ENCODE results near the gene MYO10.
"Not testable (repeated sequence)": the region's sequence is repeated elsewhere in the genome, so short reads cannot be mapped to it uniquely, and the experiment has no call there.

The MYO10 gene

GRCh38 chr5:16849181-16849580, 86.9 kb downstream of the MYO10 start:
- TF ChIP-seq POLR2A (IDR thresholded peaks at IDR 0.05; ENCODE audit: low read depth, low read length), result no peak
- no peak for FAIRE-seq
- DNase-seq (ENCODE audit: insufficient read length, low spot score), result no peak

- FAIRE-seq (no peak), DNase-seq (ENCODE audit: insufficient read length, low spot score) (no peak)
- no peak for TF ChIP-seq TAF1 (IDR thresholded peaks at IDR 0.05; ENCODE audit: low read depth, low read length)
- no peak for TF ChIP-seq SPI1 (IDR thresholded peaks at IDR 0.05; ENCODE audit: low read depth, low read length)
- no peak for TF ChIP-seq POLR2AphosphoS5 (IDR thresholded peaks at IDR 0.05; ENCODE audit: low read depth, low read length)
- TF ChIP-seq PAX5 (IDR thresholded peaks at IDR 0.05; ENCODE audit: insufficient read depth, low read length, severe bottlenecking), result no peak
- no peak for TF ChIP-seq POLR2A (IDR thresholded peaks at IDR 0.05; ENCODE audit: low read depth, low read length)
- TF ChIP-seq POU2F2 (IDR thresholded peaks at IDR 0.05; ENCODE audit: low read depth, low read length), result no peak
Measured at GRCh38 chr5:16844952-16845351, 91.1 kb downstream of the MYO10 start.

DNA sequence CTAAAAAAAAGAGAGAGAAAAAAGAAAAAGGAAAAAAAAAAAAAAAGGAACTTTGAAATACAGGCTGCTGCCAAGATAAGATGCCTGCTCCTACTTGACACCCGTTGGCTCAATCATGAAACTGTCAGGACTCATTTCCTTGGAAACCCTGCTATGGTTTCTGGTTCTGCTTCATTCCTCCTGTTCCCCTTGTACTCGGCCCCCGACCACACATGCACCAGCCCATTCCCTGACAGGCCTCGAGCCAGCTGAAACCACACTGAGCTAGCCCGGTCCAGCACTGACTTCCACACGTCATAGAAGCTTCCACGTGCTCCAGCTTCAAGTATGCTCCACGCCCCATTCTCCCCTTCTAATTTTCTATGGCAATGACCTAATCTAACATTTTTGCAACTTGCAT, 93.2 kb downstream of the MYO10 start:
- DNase-seq (ENCODE audit: insufficient read length, low spot score) (no peak), FAIRE-seq (no peak)
- TF ChIP-seq POU2F2 (IDR thresholded peaks at IDR 0.05; ENCODE audit: low read depth, low read length) (no peak), PAX5 (IDR thresholded peaks at IDR 0.05; ENCODE audit: insufficient read depth, low read length, severe bottlenecking) (no peak), SPI1 (IDR thresholded peaks at IDR 0.05; ENCODE audit: low read depth, low read length) (no peak), TAF1 (IDR thresholded peaks at IDR 0.05; ENCODE audit: low read depth, low read length) (no peak), POLR2A (IDR thresholded peaks at IDR 0.05; ENCODE audit: low read depth, low read length) (no peak), POLR2AphosphoS5 (IDR thresholded peaks at IDR 0.05; ENCODE audit: low read depth, low read length) (no peak)

- DNase-seq (ENCODE audit: insufficient read length, low spot score) (no peak), FAIRE-seq (no peak)
- TF ChIP-seq TAF1 (IDR thresholded peaks at IDR 0.05; ENCODE audit: low read depth, low read length) (no peak), PAX5 (IDR thresholded peaks at IDR 0.05; ENCODE audit: insufficient read depth, low read length, severe bottlenecking) (no peak), POLR2AphosphoS5 (IDR thresholded peaks at IDR 0.05; ENCODE audit: low read depth, low read length) (no peak), POU2F2 (IDR thresholded peaks at IDR 0.05; ENCODE audit: low read depth, low read length) (no peak), SPI1 (IDR thresholded peaks at IDR 0.05; ENCODE audit: low read depth, low read length) (no peak), POLR2A (IDR thresholded peaks at IDR 0.05; ENCODE audit: low read depth, low read length) (no peak)
Measured at GRCh38 chr5:16841416-16841815, 94.7 kb downstream of the MYO10 start.

GRCh38 chr5:16837305-16837704, 98.8 kb downstream of the MYO10 start:
- FAIRE-seq, result no peak
- DNase-seq (ENCODE audit: insufficient read length, low spot score), result no peak
- TF ChIP-seq POLR2AphosphoS5 (IDR thresholded peaks at IDR 0.05; ENCODE audit: low read depth, low read length) (no peak), TAF1 (IDR thresholded peaks at IDR 0.05; ENCODE audit: low read depth, low read length) (no peak), POLR2A (IDR thresholded peaks at IDR 0.05; ENCODE audit: low read depth, low read length) (no peak), SPI1 (IDR thresholded peaks at IDR 0.05; ENCODE audit: low read depth, low read length) (no peak), POU2F2 (IDR thresholded peaks at IDR 0.05; ENCODE audit: low read depth, low read length) (no peak), PAX5 (IDR thresholded peaks at IDR 0.05; ENCODE audit: insufficient read depth, low read length, severe bottlenecking) (no peak)

GRCh38 chr5:16834029-16834428, 102.1 kb downstream of the MYO10 start:
- no peak for FAIRE-seq

DNA sequence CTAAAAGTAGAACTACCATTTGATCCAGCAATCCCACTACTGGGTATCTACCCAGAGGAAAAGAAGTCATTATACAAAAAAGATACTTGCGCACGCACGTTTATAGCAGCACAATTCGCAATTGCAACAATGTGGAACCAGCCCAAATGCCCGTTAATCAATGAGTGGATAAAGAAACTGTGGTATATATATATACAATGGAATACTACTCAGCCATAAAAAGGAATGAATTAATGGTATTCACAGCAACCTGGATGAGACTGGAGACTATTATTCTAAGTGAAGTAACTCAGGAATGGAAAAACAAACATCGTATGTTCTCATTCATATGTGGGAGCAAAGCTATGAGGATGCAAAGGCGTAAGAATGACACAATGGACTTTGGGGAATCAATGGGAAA, 104.8 kb downstream of the MYO10 start:
- DNase-seq (ENCODE audit: insufficient read length, low spot score); FAIRE-seq: not testable (repeated sequence)

More at GRCh38 chr5:16834029-16834428, 102.1 kb downstream of the MYO10 start:
- TF ChIP-seq SPI1 (IDR thresholded peaks at IDR 0.05; ENCODE audit: low read depth, low read length) (no peak), POU2F2 (IDR thresholded peaks at IDR 0.05; ENCODE audit: low read depth, low read length) (no peak), PAX5 (IDR thresholded peaks at IDR 0.05; ENCODE audit: insufficient read depth, low read length, severe bottlenecking) (no peak), TAF1 (IDR thresholded peaks at IDR 0.05; ENCODE audit: low read depth, low read length) (no peak), POLR2A (IDR thresholded peaks at IDR 0.05; ENCODE audit: low read depth, low read length) (no peak), POLR2AphosphoS5 (IDR thresholded peaks at IDR 0.05; ENCODE audit: low read depth, low read length) (no peak)
- no peak for DNase-seq (ENCODE audit: insufficient read length, low spot score)

DNA sequence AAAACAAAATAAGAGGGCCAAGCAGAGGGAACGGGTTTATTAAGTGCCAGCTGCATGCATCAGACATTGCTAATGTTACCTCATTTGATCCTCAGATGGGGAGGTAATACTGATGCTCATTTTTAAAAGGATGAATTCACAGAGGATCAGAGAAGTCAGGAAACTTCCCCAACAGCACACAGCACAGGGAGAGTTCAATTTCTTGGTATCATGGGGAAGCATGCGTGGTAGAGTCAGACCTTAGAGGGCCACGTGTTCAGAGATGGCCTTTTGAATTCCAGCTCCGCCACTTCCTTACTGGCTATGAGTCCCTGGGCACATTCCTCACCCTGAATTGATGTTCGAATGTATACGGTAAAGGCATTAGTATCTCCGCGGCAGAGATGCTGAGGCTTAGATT, 108.3 kb downstream of the MYO10 start:
- TF ChIP-seq POLR2AphosphoS5 (IDR thresholded peaks at IDR 0.05; ENCODE audit: low read depth, low read length), result no peak
- FAIRE-seq (no peak), DNase-seq (ENCODE audit: insufficient read length, low spot score) (no peak)

- no peak for DNase-seq (ENCODE audit: insufficient read length, low spot score)
- FAIRE-seq, result no peak
- TF ChIP-seq POU2F2 (IDR thresholded peaks at IDR 0.05; ENCODE audit: low read depth, low read length), result no peak
- TF ChIP-seq TAF1 (IDR thresholded peaks at IDR 0.05; ENCODE audit: low read depth, low read length), result no peak
- no peak for TF ChIP-seq POLR2AphosphoS5 (IDR thresholded peaks at IDR 0.05; ENCODE audit: low read depth, low read length)
- no peak for TF ChIP-seq PAX5 (IDR thresholded peaks at IDR 0.05; ENCODE audit: insufficient read depth, low read length, severe bottlenecking)
- no peak for TF ChIP-seq SPI1 (IDR thresholded peaks at IDR 0.05; ENCODE audit: low read depth, low read length)
- no peak for TF ChIP-seq POLR2A (IDR thresholded peaks at IDR 0.05; ENCODE audit: low read depth, low read length)
Measured at GRCh38 chr5:16826379-16827125, 109.5 kb downstream of the MYO10 start.

DNA sequence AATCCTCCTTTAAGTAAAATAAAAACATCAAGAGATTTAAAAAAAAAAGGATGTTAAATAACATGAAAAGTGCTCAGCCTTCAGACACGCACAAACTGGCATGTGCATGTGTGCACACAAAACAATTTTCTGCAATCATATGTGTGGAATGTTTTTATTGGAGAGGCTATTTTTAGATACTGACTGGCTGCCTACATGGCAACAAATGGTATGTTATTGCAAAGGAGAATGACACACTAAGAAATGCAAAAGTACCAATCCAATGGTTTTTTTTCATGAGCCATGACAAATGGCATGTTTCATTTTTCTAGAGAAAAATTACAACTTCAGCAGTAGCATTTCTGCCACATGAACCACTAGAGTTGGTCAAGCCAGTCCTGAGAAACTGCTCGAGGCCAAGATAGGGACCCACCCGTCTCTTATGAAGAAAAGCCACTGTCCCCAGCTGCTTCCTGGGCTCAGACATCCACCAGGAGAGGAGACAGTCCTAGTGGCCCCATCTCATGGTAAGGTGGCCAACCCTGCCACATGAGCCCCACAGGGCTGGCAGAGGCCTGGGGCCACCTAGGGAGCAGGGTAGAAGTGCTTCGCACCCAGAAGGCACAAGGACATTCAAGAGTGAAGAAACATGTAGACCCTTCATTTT, 116.4 kb downstream of the MYO10 start:
- FAIRE-seq (no peak), DNase-seq (ENCODE audit: insufficient read length, low spot score) (no peak)
- no peak for TF ChIP-seq POU2F2 (IDR thresholded peaks at IDR 0.05; ENCODE audit: low read depth, low read length)
- no peak for TF ChIP-seq SPI1 (IDR thresholded peaks at IDR 0.05; ENCODE audit: low read depth, low read length)
